K562 (cell line): ENCODE data around the gene MYLK4. TPM values are rescaled to one million over a fixed set of nuclear protein-coding genes. Genes with fewer than 3 reads are reported as not detected.

Source experiments
- C11orf30 ChIP-seq: fragments of 450-650 bp; IDR thresholded peaks from 2 replicates; pipeline ENCODE4 v1.6.1; 2016; ENCODE audit warnings: low read depth, mild to moderate bottlenecking
- CC2D1A ChIP-seq: fragments of 450-650 bp; IDR thresholded peaks from 2 replicates; pipeline ENCODE4 v1.6.1; 2017; ENCODE audit warnings: mild to moderate bottlenecking
- ESRRA ChIP-seq: fragments of 450-650 bp; IDR thresholded peaks from 2 replicates; pipeline ENCODE4 v1.6.1; 2014; ENCODE audit warnings: low read depth, mild to moderate bottlenecking, moderate library complexity, borderline replicate concordance
- NBN ChIP-seq: fragments of 450-650 bp; IDR thresholded peaks from 2 replicates; pipeline ENCODE4 v1.6.1; 2016; ENCODE audit warnings: low read depth, mild to moderate bottlenecking
- POLR2G ChIP-seq: fragments of 200-400 bp; formaldehyde crosslinking; IDR thresholded peaks from 2 replicates; pipeline ENCODE4 v1.6.1; 2017; ENCODE audit warnings: low read depth, mild to moderate bottlenecking, antibody characterized with exemption, low read length, moderate library complexity
- POLR3G ChIP-seq: IDR thresholded peaks from 2 replicates; pipeline ENCODE4 v1.6.1; 2011; ENCODE audit not compliant: insufficient read length, insufficient replicate concordance; ENCODE audit errors: extremely low read depth
- RBM17 ChIP-seq: fragments of 200-400 bp; formaldehyde crosslinking; IDR thresholded peaks from 2 replicates; pipeline ENCODE4 v1.6.1; 2017; ENCODE audit warnings: low read depth, mild to moderate bottlenecking, low read length, borderline replicate concordance
- STAG1 ChIP-seq: sonication (generic); formaldehyde crosslinking; IDR thresholded peaks from 2 replicates; pipeline ENCODE4 v1.5.0; 2020; ENCODE audit warnings: missing genetic modification reagents, borderline replicate concordance
- TAF9B ChIP-seq: fragments of 450-650 bp; IDR thresholded peaks from 2 replicates; pipeline ENCODE4 v1.6.1; 2018; ENCODE audit warnings: mild to moderate bottlenecking; ENCODE audit not compliant: partially characterized antibody
- TCFL5 ChIP-seq: fragments of 250-450 bp; sonication (Bioruptor Pico); conservative IDR thresholded peaks from 2 replicates; pipeline ENCODE4 v1.6.1; 2021; ENCODE audit warnings: mild to moderate bottlenecking, moderate library complexity, matching md5 sums
- TSC22D4 ChIP-seq: fragments of 450-650 bp; IDR thresholded peaks from 2 replicates; pipeline ENCODE4 v1.6.1; 2016; ENCODE audit warnings: missing genetic modification characterization, missing biosample characterization, control low read depth
- ZEB2 ChIP-seq: fragments of 450-650 bp; IDR thresholded peaks from 2 replicates; pipeline ENCODE4 v1.6.1; 2016
- ZNF324 ChIP-seq: fragments of 250-450 bp; sonication (Bioruptor Pico); IDR thresholded peaks from 2 replicates; pipeline ENCODE4 v1.4.0; 2020; ENCODE audit warnings: mild to moderate bottlenecking
- polyA plus RNA-seq, 8 experiments: library from polyadenylated mRNA; depleted of rRNA in 4 of 8; stranded (reverse) in 5 of 8; unstranded in 3 of 8; fragments of >200 nt; fragmentation: Nextera tagmentation in 2 of 8; fragmentation: Illumina TruSeq in 1 of 8; extraction: Ambion mirVana in 2 of 8; extraction: Trizol in 1 of 8; gene quantifications; 2 replicates each; pipeline versions ENCODE4 v1.2.1 to v1.2.3, GENCODE V29; 2011 to 2014; ENCODE audit warnings: inconsistent platforms in 1 of 8, missing spikeins in 1 of 8
- total RNA-seq, 7 experiments: library from RNA; depleted of rRNA in 6 of 7; stranded (reverse); fragments of >200 nt in 6 of 7; fragmentation: Illumina TruSeq in 2 of 7; extraction: Trizol in 2 of 7; gene quantifications; 2 replicates each; pipeline versions ENCODE4 v1.2.1 to v1.2.3, GENCODE V29; 2011 to 2021; ENCODE audit warnings: low replicate concordance in 1 of 7
- TF ChIP-seq, protein P1 (sequence below), 2 experiments: fragments of 450-650 bp in 1 of 2; sonication (generic) in 1 of 2; formaldehyde crosslinking in 1 of 2; IDR thresholded peaks in 1 of 2; conservative IDR thresholded peaks in 1 of 2; 2 replicates each; pipeline versions ENCODE4 v1.6.1 to v1.8.1; 2016 to 2023; ENCODE audit warnings: mild to moderate bottlenecking in 2 of 2, moderate library complexity in 2 of 2, inconsistent platforms in 1 of 2, missing genetic modification reagents in 1 of 2
- TF ChIP-seq, protein P2 (sequence below): sonication (generic); formaldehyde crosslinking; IDR thresholded peaks from 2 replicates; pipeline ENCODE4 v1.8.0; 2022; ENCODE audit warnings: mild to moderate bottlenecking, missing genetic modification reagents, borderline replicate concordance
- TF ChIP-seq, protein P3 (sequence below): fragments of 450-650 bp; formaldehyde crosslinking; conservative IDR thresholded peaks from 2 replicates; pipeline ENCODE4 v1.4.0; 2022; ENCODE audit warnings: mild to moderate bottlenecking, missing genetic modification characterization
- TF ChIP-seq, protein P4 (sequence below), 2 experiments: fragments of 450-650 bp; IDR thresholded peaks; 2 replicates each; pipeline ENCODE4 v1.6.1; 2018; ENCODE audit warnings: mild to moderate bottlenecking in 2 of 2, low read depth in 1 of 2; ENCODE audit not compliant: partially characterized antibody in 2 of 2
- TF ChIP-seq, protein P5 (sequence below): sonication (generic); formaldehyde crosslinking; IDR thresholded peaks from 2 replicates; pipeline ENCODE4 v1.8.0; 2022; ENCODE audit warnings: mild to moderate bottlenecking, missing genetic modification reagents

MYLK4 gene
- total and polyA plus RNA-seq, 9 of the 15 experiments (the other 6 are each of a cell fraction or from before 2014, with no cell fraction given) = 0.01 to 0.15 (median 0.06) TPM

DNA sequence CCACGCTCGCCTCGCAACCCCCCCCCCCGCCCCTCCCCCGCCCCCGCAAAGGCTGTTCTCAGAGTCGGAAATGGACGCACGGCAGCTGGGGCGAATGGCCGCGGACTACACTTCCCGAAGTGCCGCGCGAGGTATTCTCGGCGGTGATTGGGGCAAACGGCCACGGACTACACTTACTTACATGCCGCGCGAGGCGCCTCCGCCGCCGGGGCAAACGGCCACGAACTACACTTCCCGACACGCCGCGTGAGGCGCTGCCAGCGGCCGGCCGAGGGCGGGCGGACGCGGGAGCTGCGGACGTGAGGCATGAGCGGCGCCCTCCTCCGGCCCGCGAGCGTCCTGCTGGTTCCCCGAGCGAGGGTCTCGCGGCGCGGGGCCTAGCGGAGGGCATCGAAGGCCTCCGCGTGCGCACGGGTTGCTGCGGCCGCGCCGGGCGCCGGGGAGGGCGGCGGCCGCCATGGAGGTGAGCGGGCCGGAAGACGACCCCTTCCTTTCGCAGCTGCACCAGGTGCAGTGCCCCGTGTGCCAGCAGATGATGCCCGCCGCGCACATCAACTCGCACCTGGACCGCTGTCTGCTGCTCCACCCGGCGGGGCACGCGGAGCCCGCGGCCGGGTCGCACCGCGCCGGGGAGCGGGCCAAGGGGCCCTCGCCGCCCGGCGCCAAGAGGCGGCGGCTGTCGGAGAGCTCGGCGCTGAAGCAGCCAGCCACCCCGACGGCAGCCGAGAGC lies 14.6 kb upstream of the MYLK4 start, which contains the start of gene WRNIP1 (continued):
- no peak for TF ChIP-seq RBM17
- TF ChIP-seq STAG1 (CRISPR knock-in tag) = peak; percentile 20; the same call in 1 of the 2 replicates
- TF ChIP-seq, protein P1, sequence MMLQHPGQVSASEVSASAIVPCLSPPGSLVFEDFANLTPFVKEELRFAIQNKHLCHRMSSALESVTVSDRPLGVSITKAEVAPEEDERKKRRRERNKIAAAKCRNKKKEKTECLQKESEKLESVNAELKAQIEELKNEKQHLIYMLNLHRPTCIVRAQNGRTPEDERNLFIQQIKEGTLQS (IDR thresholded peaks at IDR 0.05) = no peak
- TF ChIP-seq, protein P1 (CRISPR knock-in tag; conservative IDR thresholded peaks at IDR 0.05) = no peak
- TF ChIP-seq, protein P2, sequence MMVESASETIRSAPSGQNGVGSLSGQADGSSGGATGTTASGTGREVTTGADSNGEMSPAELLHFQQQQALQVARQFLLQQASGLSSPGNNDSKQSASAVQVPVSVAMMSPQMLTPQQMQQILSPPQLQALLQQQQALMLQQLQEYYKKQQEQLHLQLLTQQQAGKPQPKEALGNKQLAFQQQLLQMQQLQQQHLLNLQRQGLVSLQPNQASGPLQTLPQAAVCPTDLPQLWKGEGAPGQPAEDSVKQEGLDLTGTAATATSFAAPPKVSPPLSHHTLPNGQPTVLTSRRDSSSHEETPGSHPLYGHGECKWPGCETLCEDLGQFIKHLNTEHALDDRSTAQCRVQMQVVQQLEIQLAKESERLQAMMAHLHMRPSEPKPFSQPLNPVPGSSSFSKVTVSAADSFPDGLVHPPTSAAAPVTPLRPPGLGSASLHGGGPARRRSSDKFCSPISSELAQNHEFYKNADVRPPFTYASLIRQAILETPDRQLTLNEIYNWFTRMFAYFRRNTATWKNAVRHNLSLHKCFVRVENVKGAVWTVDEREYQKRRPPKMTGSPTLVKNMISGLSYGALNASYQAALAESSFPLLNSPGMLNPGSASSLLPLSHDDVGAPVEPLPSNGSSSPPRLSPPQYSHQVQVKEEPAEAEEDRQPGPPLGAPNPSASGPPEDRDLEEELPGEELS (CRISPR knock-in tag) = peak; percentile 76; the same call in 1 of the 2 replicates
- TF ChIP-seq, protein P3, sequence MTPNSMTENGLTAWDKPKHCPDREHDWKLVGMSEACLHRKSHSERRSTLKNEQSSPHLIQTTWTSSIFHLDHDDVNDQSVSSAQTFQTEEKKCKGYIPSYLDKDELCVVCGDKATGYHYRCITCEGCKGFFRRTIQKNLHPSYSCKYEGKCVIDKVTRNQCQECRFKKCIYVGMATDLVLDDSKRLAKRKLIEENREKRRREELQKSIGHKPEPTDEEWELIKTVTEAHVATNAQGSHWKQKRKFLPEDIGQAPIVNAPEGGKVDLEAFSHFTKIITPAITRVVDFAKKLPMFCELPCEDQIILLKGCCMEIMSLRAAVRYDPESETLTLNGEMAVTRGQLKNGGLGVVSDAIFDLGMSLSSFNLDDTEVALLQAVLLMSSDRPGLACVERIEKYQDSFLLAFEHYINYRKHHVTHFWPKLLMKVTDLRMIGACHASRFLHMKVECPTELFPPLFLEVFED = no peak
- no peak for TF ChIP-seq TAF9B
- TF ChIP-seq TSC22D4 = no peak
- no peak for TF ChIP-seq ZEB2
- TF ChIP-seq, protein P4, sequence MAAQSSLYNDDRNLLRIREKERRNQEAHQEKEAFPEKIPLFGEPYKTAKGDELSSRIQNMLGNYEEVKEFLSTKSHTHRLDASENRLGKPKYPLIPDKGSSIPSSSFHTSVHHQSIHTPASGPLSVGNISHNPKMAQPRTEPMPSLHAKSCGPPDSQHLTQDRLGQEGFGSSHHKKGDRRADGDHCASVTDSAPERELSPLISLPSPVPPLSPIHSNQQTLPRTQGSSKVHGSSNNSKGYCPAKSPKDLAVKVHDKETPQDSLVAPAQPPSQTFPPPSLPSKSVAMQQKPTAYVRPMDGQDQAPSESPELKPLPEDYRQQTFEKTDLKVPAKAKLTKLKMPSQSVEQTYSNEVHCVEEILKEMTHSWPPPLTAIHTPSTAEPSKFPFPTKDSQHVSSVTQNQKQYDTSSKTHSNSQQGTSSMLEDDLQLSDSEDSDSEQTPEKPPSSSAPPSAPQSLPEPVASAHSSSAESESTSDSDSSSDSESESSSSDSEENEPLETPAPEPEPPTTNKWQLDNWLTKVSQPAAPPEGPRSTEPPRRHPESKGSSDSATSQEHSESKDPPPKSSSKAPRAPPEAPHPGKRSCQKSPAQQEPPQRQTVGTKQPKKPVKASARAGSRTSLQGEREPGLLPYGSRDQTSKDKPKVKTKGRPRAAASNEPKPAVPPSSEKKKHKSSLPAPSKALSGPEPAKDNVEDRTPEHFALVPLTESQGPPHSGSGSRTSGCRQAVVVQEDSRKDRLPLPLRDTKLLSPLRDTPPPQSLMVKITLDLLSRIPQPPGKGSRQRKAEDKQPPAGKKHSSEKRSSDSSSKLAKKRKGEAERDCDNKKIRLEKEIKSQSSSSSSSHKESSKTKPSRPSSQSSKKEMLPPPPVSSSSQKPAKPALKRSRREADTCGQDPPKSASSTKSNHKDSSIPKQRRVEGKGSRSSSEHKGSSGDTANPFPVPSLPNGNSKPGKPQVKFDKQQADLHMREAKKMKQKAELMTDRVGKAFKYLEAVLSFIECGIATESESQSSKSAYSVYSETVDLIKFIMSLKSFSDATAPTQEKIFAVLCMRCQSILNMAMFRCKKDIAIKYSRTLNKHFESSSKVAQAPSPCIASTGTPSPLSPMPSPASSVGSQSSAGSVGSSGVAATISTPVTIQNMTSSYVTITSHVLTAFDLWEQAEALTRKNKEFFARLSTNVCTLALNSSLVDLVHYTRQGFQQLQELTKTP (IDR thresholded peaks at IDR 0.05; ENCODE audit: low read depth in 1 of 2, partially characterized antibody in 2 of 2) = peak in 1 of 2 experiments; percentile 92
- no peak for TF ChIP-seq TCFL5 (CRISPR knock-in tag)
- TF ChIP-seq NBN = no peak
- TF ChIP-seq, protein P5, sequence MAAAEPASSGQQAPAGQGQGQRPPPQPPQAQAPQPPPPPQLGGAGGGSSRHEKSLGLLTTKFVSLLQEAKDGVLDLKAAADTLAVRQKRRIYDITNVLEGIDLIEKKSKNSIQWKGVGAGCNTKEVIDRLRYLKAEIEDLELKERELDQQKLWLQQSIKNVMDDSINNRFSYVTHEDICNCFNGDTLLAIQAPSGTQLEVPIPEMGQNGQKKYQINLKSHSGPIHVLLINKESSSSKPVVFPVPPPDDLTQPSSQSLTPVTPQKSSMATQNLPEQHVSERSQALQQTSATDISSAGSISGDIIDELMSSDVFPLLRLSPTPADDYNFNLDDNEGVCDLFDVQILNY (CRISPR knock-in tag) = no peak
- TF ChIP-seq ESRRA = peak; percentile 51; the same call in 1 of the 2 replicates
- TF ChIP-seq C11orf30 = no peak
- no peak for TF ChIP-seq POLR3G
- TF ChIP-seq CC2D1A = no peak
- peak; percentile 94 for TF ChIP-seq POLR2G
- TF ChIP-seq ZNF324 (CRISPR knock-in tag) = no peak
